ENCODE measurements around the gene FZD2. TPM values are rescaled to one million over a fixed set of nuclear protein-coding genes. Genes with fewer than 3 reads are reported as not detected.

The FZD2 gene
- total RNA-seq, 6 experiments from 2014 or later, result 76.4 to 103 (median 92.8) TPM

DNA sequence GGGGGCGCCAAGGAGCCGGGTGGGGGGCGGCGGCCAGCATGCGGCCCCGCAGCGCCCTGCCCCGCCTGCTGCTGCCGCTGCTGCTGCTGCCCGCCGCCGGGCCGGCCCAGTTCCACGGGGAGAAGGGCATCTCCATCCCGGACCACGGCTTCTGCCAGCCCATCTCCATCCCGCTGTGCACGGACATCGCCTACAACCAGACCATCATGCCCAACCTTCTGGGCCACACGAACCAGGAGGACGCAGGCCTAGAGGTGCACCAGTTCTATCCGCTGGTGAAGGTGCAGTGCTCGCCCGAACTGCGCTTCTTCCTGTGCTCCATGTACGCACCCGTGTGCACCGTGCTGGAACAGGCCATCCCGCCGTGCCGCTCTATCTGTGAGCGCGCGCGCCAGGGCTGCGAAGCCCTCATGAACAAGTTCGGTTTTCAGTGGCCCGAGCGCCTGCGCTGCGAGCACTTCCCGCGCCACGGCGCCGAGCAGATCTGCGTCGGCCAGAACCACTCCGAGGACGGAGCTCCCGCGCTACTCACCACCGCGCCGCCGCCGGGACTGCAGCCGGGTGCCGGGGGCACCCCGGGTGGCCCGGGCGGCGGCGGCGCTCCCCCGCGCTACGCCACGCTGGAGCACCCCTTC, 484 bp downstream of the FZD2 start:
- peak; percentile 50 for DNase-seq
- Mint-ChIP-seq H3K27me3 (ENCODE audit: insufficient read depth) (peaks cover 6% of the 10 kb centered on the region), H3K9me3 (peaks cover 20% of the 10 kb centered on the region), H3K36me3 (ENCODE audit: low read depth) (peaks cover 44% of the 10 kb centered on the region), H3K4me3 (peak overlapping the region; percentile 100), H3K4me1 (ENCODE audit: low read depth) (peaks cover 58% of the 10 kb centered on the region), H3K27ac (peak overlapping the region; percentile 97)
- TF ChIP-seq, protein P1, sequence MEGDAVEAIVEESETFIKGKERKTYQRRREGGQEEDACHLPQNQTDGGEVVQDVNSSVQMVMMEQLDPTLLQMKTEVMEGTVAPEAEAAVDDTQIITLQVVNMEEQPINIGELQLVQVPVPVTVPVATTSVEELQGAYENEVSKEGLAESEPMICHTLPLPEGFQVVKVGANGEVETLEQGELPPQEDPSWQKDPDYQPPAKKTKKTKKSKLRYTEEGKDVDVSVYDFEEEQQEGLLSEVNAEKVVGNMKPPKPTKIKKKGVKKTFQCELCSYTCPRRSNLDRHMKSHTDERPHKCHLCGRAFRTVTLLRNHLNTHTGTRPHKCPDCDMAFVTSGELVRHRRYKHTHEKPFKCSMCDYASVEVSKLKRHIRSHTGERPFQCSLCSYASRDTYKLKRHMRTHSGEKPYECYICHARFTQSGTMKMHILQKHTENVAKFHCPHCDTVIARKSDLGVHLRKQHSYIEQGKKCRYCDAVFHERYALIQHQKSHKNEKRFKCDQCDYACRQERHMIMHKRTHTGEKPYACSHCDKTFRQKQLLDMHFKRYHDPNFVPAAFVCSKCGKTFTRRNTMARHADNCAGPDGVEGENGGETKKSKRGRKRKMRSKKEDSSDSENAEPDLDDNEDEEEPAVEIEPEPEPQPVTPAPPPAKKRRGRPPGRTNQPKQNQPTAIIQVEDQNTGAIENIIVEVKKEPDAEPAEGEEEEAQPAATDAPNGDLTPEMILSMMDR (IDR thresholded peaks at IDR 0.05), result no peak

DNA sequence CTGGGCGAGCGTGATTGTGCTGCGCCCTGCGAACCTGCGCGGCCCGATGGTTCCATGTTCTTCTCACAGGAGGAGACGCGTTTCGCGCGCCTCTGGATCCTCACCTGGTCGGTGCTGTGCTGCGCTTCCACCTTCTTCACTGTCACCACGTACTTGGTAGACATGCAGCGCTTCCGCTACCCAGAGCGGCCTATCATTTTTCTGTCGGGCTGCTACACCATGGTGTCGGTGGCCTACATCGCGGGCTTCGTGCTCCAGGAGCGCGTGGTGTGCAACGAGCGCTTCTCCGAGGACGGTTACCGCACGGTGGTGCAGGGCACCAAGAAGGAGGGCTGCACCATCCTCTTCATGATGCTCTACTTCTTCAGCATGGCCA, 1.0 kb downstream of the FZD2 start:
- Mint-ChIP-seq H3K9me3 (peaks cover 20% of the 10 kb centered on the region), H3K4me1 (ENCODE audit: low read depth) (peaks cover 60% of the 10 kb centered on the region), H3K27me3 (ENCODE audit: insufficient read depth) (peaks cover 6% of the 10 kb centered on the region), H3K4me3 (peak overlapping the region; percentile 100), H3K36me3 (ENCODE audit: low read depth) (peaks cover 44% of the 10 kb centered on the region), H3K27ac (peak overlapping the region; percentile 97)
- DNase-seq, result no peak
- TF ChIP-seq, protein P1 (IDR thresholded peaks at IDR 0.05), result no peak

DNA sequence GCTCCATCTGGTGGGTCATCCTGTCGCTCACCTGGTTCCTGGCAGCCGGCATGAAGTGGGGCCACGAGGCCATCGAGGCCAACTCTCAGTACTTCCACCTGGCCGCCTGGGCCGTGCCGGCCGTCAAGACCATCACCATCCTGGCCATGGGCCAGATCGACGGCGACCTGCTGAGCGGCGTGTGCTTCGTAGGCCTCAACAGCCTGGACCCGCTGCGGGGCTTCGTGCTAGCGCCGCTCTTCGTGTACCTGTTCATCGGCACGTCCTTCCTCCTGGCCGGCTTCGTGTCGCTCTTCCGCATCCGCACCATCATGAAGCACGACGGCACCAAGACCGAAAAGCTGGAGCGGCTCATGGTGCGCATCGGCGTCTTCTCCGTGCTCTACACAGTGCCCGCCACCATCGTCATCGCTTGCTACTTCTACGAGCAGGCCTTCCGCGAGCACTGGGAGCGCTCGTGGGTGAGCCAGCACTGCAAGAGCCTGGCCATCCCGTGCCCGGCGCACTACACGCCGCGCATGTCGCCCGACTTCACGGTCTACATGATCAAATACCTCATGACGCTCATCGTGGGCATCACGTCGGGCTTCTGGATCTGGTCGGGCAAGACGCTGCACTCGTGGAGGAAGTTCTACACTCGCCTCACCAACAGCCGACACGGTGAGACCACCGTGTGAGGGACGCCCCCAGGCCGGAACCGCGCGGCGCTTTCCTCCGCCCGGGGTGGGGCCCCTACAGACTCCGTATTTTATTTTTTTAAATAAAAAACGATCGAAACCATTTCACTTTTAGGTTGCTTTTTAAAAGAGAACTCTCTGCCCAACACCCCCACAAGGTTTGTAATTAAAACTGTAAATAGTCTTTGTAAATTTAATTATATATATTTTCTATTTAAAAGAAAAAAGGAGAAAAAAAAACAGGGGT, 1.7 kb downstream of the FZD2 start:
- peak overlapping the region; percentile 100 for H3K4me3 Mint-ChIP-seq
- peak; percentile 32 for DNase-seq
- peak overlapping the region; percentile 97 for H3K27ac Mint-ChIP-seq
- H3K4me1 Mint-ChIP-seq (ENCODE audit: low read depth), result peaks cover 60% of the 10 kb centered on the region
- H3K9me3 Mint-ChIP-seq, result peaks cover 20% of the 10 kb centered on the region
- H3K27me3 Mint-ChIP-seq (ENCODE audit: insufficient read depth), result peaks cover 6% of the 10 kb centered on the region
- TF ChIP-seq, protein P1 (IDR thresholded peaks at IDR 0.05), result no peak
- H3K36me3 Mint-ChIP-seq (ENCODE audit: low read depth), result peaks cover 44% of the 10 kb centered on the region

DNA sequence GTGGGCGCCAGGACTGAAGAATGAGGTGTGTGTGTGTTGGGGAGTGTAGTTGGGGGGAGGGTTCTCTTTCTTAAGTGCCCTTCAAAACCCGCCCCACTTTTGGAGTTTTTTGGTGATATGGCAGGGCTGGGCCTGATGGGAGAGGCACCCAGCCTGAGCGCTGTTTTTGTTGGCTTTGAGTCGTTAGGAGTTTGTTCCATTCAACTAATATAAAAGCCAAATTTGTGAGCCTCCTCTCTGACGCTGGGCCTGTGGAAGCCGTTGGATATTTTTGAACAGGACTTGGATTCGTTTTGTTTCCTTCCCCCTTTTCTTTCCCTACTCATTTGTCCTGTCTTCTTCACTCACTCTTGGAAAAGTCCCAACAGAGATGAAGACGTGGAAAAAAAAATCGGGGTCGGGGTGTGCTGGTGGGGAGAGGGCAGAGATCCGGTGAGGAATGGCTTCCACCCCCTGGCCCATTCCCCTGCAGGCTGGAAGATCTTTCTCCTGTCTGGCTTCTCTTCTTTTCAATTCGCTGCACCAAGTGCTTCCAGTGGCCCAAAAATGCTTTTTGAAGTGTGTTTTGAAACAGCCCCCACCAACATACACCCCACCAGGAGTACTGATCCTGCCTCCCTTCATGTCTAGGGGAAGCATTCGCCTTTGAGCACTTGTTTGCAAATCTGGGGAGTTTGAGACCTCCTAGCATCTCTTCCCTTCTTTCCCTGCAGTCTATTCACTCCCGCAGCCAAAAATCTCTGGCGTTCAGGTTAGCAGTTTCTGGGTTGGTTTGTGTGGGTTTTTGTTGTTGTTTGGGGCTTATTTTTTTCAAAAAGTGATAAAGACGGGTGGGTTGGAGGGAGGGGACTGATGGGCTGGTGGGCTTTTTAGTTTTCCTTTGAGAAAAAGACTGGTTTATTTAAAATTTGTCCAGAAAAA, 2.6 kb downstream of the FZD2 start:
- H3K4me3 Mint-ChIP-seq, result peak overlapping the region; percentile 100
- H3K27ac Mint-ChIP-seq, result peak overlapping the region; percentile 97
- H3K36me3 Mint-ChIP-seq (ENCODE audit: low read depth), result peaks cover 44% of the 10 kb centered on the region
- peaks cover 20% of the 10 kb centered on the region for H3K9me3 Mint-ChIP-seq
- no peak for DNase-seq
- H3K27me3 Mint-ChIP-seq (ENCODE audit: insufficient read depth), result peaks cover 6% of the 10 kb centered on the region
- TF ChIP-seq, protein P1 (IDR thresholded peaks at IDR 0.05), result no peak
- H3K4me1 Mint-ChIP-seq (ENCODE audit: low read depth), result peaks cover 58% of the 10 kb centered on the region

DNA sequence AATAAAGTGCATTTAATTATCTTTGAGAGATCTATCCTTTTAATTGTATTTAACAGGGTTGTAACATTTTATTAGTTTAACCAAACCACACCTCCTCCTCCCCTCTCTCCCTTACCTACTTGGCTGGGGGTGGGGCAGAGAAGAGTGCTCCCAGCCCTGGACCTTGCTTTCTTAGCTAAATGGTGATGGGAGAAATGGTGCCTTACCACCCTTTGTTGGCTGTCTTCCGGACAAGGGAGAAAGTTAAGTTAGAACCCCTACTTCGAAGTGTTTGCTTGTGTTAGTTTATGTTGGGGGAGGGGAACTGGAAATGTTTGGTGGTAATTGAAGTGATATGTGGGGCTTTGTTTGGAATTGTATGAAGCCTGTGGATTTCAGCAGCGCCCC, 3.9 kb downstream of the FZD2 start:
- Mint-ChIP-seq H3K27ac (no peak overlapping the region), H3K36me3 (ENCODE audit: low read depth) (peaks cover 49% of the 10 kb centered on the region), H3K4me3 (peak overlapping the region; percentile 100), H3K9me3 (peaks cover 20% of the 10 kb centered on the region), H3K4me1 (ENCODE audit: low read depth) (peaks cover 45% of the 10 kb centered on the region), H3K27me3 (ENCODE audit: insufficient read depth) (peaks cover 6% of the 10 kb centered on the region)
- TF ChIP-seq, protein P1 (IDR thresholded peaks at IDR 0.05), result no peak
- DNase-seq, result no peak

All from HFFc6 (cell line).